MM.1S (cell line): Measurements from ENCODE around the gene RALA.
"Not testable (repeated sequence)": the region's sequence is repeated elsewhere in the genome, so short reads cannot be mapped to it uniquely, and the experiment has no call there.

Experiments
- DNase-seq: peaks from one replicate; pipeline ENCODE4 v3.0.0-alpha.2; 2015
- H2AFZ ChIP-seq: fragments of 300-600 bp; sonication (generic); 2 replicates; pipeline ENCODE4 v1.6.0; 2016; ENCODE audit warnings: antibody characterized with exemption, low read length
- H3F3A ChIP-seq: fragments of 300-600 bp; sonication (generic); 2 replicates; pipeline ENCODE4 v1.6.1; 2016; ENCODE audit warnings: mild to moderate bottlenecking, antibody characterized with exemption, low read length, moderate library complexity, mixed read lengths; ENCODE audit not compliant: insufficient read depth
- H3K27ac ChIP-seq: fragments of 300-600 bp; sonication (generic); 2 replicates; pipeline ENCODE4 v1.5.1; 2016; ENCODE audit warnings: mild to moderate bottlenecking, low read length
- H3K27me3 ChIP-seq: fragments of 300-600 bp; sonication (generic); replicated peaks from 2 replicates; pipeline ENCODE4 v1.6.0; 2016; ENCODE audit warnings: low read length; ENCODE audit not compliant: insufficient read depth
- H3K36me3 ChIP-seq: fragments of 300-600 bp; sonication (generic); replicated peaks from 2 replicates; pipeline ENCODE4 v1.6.1; 2016; ENCODE audit warnings: mild to moderate bottlenecking, low read length, mixed read lengths; ENCODE audit not compliant: insufficient read depth
- H3K4me1 ChIP-seq: fragments of 300-600 bp; sonication (generic); 2 replicates; pipeline ENCODE4 v1.6.1; 2016; ENCODE audit warnings: low read length, mixed read lengths
- H3K4me2 ChIP-seq: fragments of 300-600 bp; sonication (generic); 2 replicates; pipeline ENCODE4 v1.6.0; 2016; ENCODE audit warnings: low read depth, low read length
- H3K4me3 ChIP-seq: fragments of 300-600 bp; sonication (generic); 2 replicates; pipeline ENCODE4 v1.5.1; 2016; ENCODE audit warnings: low read length, mixed read lengths
- H3K79me2 ChIP-seq: fragments of 300-600 bp; sonication (generic); 2 replicates; pipeline ENCODE4 v1.6.1; 2016; ENCODE audit warnings: mixed run types, low read length, mixed read lengths
- H3K9ac ChIP-seq: fragments of 300-600 bp; sonication (generic); 2 replicates; pipeline ENCODE4 v1.6.1; 2016; ENCODE audit warnings: low read length, mixed read lengths
- H3K9me2 ChIP-seq: fragments of 300-600 bp; sonication (generic); replicated peaks from 2 replicates; pipeline ENCODE4 v1.6.1; 2016; ENCODE audit warnings: mild to moderate bottlenecking, low read length, mixed read lengths; ENCODE audit not compliant: insufficient read depth
- H3K9me3 ChIP-seq: fragments of 300-600 bp; sonication (generic); replicated peaks from 2 replicates; pipeline ENCODE4 v1.6.1; 2016; ENCODE audit warnings: mild to moderate bottlenecking, low read length, mixed read lengths; ENCODE audit not compliant: insufficient read depth
- H4K20me1 ChIP-seq: fragments of 300-600 bp; sonication (generic); 2 replicates; pipeline ENCODE4 v1.6.1; 2016; ENCODE audit warnings: mild to moderate bottlenecking, low read length, moderate library complexity, mixed read lengths; ENCODE audit not compliant: insufficient read depth
- CTCF ChIP-seq: fragments of 300-600 bp; sonication (generic); IDR thresholded peaks from 2 replicates; pipeline ENCODE4 v1.5.1; 2016; ENCODE audit warnings: antibody characterized with exemption, low read length, mixed read lengths
- EZH2 ChIP-seq: fragments of 300-600 bp; sonication (generic); optimal IDR thresholded peaks from 2 replicates; pipeline ENCODE3; 2017; ENCODE audit warnings: low read depth, mild to moderate bottlenecking, antibody characterized with exemption, low read length, mixed read lengths
- EZH2phosphoT487 ChIP-seq: fragments of 300-600 bp; sonication (generic); IDR thresholded peaks from 2 replicates; pipeline ENCODE4 v1.6.1; 2018; ENCODE audit warnings: antibody characterized with exemption, low read length

Gene RALA

DNA sequence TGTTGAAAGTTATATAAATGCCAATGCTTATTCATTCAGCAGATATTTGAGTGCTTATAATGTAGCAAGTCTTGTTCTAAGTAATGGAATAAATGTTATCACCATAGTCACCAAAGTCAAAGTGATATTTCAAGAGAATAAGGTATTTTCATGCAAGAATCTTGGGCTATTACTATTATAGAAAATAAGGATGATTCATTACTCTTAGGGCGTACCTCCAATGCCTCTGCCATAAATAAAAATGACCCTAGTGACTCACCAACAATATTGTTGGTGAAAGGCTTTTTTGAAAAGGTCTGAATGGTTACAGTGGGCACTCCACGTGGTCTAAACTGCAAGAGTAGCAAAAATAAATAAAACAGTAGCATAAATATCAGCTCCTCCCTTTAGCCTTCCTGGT, 68.4 kb downstream of the RALA start:
- no peak for DNase-seq
- Histone ChIP-seq H3K4me2 (no peak overlapping the region), H3K9me2 (no peaks in the 10 kb centered on the region), H3K79me2 (no peaks in the 10 kb centered on the region), H3K9ac (no peak overlapping the region), H2AFZ (no peak overlapping the region), H3K36me3 (no peaks in the 10 kb centered on the region; the same call in 1 of the 2 replicates), H3K27ac (no peak overlapping the region), H3F3A (no peaks in the 10 kb centered on the region), H4K20me1 (no peaks in the 10 kb centered on the region), H3K4me1 (no peaks in the 10 kb centered on the region), H3K27me3 (no peaks in the 10 kb centered on the region), H3K4me3 (no peak overlapping the region), H3K9me3 (no peaks in the 10 kb centered on the region)
- TF ChIP-seq EZH2phosphoT487 (no peak), EZH2 (no peak), CTCF (no peak)

DNA sequence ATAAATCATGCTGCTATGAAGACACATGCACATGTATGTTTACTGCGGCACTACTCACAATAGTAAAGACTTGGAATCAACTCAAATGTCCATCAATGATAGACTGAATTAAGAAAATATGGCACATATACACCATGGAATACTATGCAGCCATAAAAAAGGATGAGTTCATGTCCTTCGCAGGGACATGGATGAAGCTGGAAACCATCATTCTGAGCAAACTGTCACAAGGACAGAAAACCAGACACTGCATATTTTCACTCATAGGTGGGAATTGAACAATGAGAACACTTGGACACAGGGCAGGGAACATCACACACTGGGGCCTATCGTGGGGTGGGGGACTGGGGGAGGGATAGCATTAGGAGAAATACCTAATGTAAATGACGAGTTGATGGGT, 69.7 kb downstream of the RALA start:
- H3K27me3 ChIP-seq, H4K20me1 ChIP-seq, H3K36me3 ChIP-seq, H3K4me3 ChIP-seq, H3K9ac ChIP-seq, H2AFZ ChIP-seq, DNase-seq, H3K4me2 ChIP-seq, H3K4me1 ChIP-seq, H3F3A ChIP-seq, H3K79me2 ChIP-seq, H3K27ac ChIP-seq, H3K9me3 ChIP-seq, H3K9me2 ChIP-seq: not testable (repeated sequence)

DNA sequence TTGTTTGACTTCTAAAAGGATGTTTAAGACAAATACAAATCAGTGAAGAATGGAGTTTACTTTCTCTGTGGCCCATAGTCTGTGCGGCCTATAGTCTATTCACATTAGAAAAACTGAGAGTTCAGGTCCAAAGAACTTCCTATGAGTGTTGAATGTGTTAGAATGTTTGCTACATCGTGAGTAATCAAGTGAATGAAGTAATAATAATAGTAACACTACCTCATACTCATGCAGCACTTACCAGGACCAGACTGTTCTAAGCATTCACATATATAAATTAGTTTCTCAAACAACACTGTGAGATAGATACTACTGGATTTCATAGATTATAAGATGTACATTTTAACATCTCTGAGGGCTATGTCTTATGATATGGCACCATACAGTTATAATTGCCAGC, 70.4 kb downstream of the RALA start:
- no peak overlapping the region for H2AFZ ChIP-seq
- H3K9ac ChIP-seq, result no peak overlapping the region
- H3K4me2 ChIP-seq, result no peak overlapping the region
- no peak for TF ChIP-seq CTCF
- no peak for TF ChIP-seq EZH2phosphoT487
- TF ChIP-seq EZH2, result no peak
- no peaks in the 10 kb centered on the region for H3K9me2 ChIP-seq
- no peaks in the 10 kb centered on the region for H3K79me2 ChIP-seq
- H3K9me3 ChIP-seq, result no peaks in the 10 kb centered on the region
- no peaks in the 10 kb centered on the region for H3K27me3 ChIP-seq
- no peaks in the 10 kb centered on the region for H4K20me1 ChIP-seq
- no peak overlapping the region for H3K27ac ChIP-seq
- no peak for DNase-seq
- H3K4me1 ChIP-seq, result no peaks in the 10 kb centered on the region
- H3F3A ChIP-seq, result no peaks in the 10 kb centered on the region
- H3K4me3 ChIP-seq, result no peak overlapping the region
- H3K36me3 ChIP-seq, result no peaks in the 10 kb centered on the region; the same call in none of the 2 replicates

- H3K9ac ChIP-seq, result no peak overlapping the region
- no peaks in the 10 kb centered on the region for H3K9me3 ChIP-seq
- H3F3A ChIP-seq, result no peaks in the 10 kb centered on the region
- no peak overlapping the region for H3K27ac ChIP-seq
- DNase-seq, result no peak
- TF ChIP-seq EZH2 (no peak), EZH2phosphoT487 (no peak), CTCF (no peak)
- H3K4me1 ChIP-seq, result no peaks in the 10 kb centered on the region
- no peak overlapping the region for H3K4me3 ChIP-seq
- no peaks in the 10 kb centered on the region for H4K20me1 ChIP-seq
- H3K79me2 ChIP-seq, result no peaks in the 10 kb centered on the region
- no peaks in the 10 kb centered on the region for H3K27me3 ChIP-seq
- no peak overlapping the region for H3K4me2 ChIP-seq
- no peaks in the 10 kb centered on the region; the same call in none of the 2 replicates for H3K36me3 ChIP-seq
- no peaks in the 10 kb centered on the region for H3K9me2 ChIP-seq
- H2AFZ ChIP-seq, result no peak overlapping the region
Observed at GRCh38 chr7:39695852-39696586, 72.6 kb downstream of the RALA start.
